ENCODE data around the gene EXD2. TPM values are rescaled to one million over a fixed set of nuclear protein-coding genes. Genes with fewer than 3 reads are reported as not detected.

The EXD2 gene
- total RNA-seq, 4 donors from 2014 or later, result 18.2 to 22.0 (median 21.1) TPM

- no peak for TF ChIP-seq CTCF (IDR thresholded peaks at IDR 0.05; ENCODE audit: low read depth)
These were observed 19.7 kb upstream of the EXD2 start for GRCh38 chr14:69171569-69171968.

- TF ChIP-seq CTCF (IDR thresholded peaks at IDR 0.05; ENCODE audit: low read depth), result no peak
These were observed 16.2 kb upstream of the EXD2 start for GRCh38 chr14:69175130-69175529.

GRCh38 chr14:69181491-69181890, 9.8 kb upstream of the EXD2 start:
- no peak for TF ChIP-seq CTCF (IDR thresholded peaks at IDR 0.05; ENCODE audit: low read depth)

- TF ChIP-seq CTCF (IDR thresholded peaks at IDR 0.05; ENCODE audit: low read depth), result no peak
These were observed 7.6 kb upstream of the EXD2 start for GRCh38 chr14:69183735-69184134.

- TF ChIP-seq CTCF (IDR thresholded peaks at IDR 0.05; ENCODE audit: low read depth), result no peak
These were observed 1.1 kb upstream of the EXD2 start for GRCh38 chr14:69190191-69190590.

- TF ChIP-seq CTCF (IDR thresholded peaks at IDR 0.05; ENCODE audit: low read depth), result no peak
These were observed 2.4 kb downstream of the EXD2 start for GRCh38 chr14:69193721-69194120.

- no peak for TF ChIP-seq CTCF (IDR thresholded peaks at IDR 0.05; ENCODE audit: low read depth)
These were observed 8.5 kb downstream of the EXD2 start for GRCh38 chr14:69199786-69200185.
